ENCODE results near the gene PRKAA2. TPM values are rescaled to one million over a fixed set of nuclear protein-coding genes. Genes with fewer than 3 reads are reported as not detected.

PRKAA2 gene
- total RNA-seq, 1 experiment from 2014 or later: 4.5 TPM

DNA sequence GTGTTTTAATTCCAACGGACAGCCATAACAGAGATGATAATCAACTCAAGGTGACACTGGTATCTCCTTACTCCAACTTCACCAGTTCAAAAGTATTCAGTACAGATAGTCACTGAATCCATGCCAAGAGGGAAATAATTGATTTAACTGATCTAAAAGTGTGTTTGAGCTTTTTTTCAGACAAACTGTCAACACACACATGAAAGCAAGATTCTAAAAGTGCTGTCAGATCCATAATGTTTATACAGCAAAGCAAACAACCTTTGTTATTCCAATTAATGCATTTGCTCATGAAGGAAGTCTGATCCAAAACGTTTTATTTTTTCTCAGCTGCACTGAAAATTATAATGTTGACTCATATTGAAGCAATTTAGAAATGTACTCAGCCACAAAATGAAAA, 5.9 kb upstream of the PRKAA2 start:
- BruUV-seq (replicated peaks): no TSS peak

DNA sequence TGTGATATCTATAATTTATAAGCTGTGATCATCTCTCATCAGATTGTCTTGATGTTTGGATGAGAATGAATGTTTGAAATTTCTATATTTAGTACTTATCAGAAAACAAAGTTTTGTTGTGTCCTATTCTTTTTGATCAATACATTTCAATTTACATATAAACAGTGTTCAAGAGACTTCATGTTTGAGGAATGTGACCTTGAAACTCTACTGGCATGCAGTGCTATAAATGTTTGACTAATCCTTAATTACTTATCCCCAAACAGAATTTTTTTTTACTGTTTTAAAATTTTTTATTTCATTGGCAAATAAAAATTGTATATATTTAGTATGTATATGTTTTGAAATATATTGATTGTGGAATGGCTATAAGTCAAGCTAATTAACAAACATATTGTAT, 1.5 kb upstream of the PRKAA2 start:
- no peaks in the 10 kb centered on the region for H3K9me3 ChIP-seq (ENCODE audit: low read length)
- H3K9ac ChIP-seq (ENCODE audit: low read length): peak overlapping the region; percentile 75; the same call in 1 of the 2 replicates
- H3K36me3 ChIP-seq (ENCODE audit: low read depth, low read length): no peaks in the 10 kb centered on the region
- CTCF ChIA-PET: no interaction called here
- H3K9me2 ChIP-seq (replicated peaks; ENCODE audit: low read length): no peaks in the 10 kb centered on the region
- no peak for ATAC-seq
- H4K20me1 ChIP-seq (ENCODE audit: low read length): no peaks in the 10 kb centered on the region
- no peaks in the 10 kb centered on the region for H3K27me3 ChIP-seq (ENCODE audit: low read length)
- H3K27ac ChIP-seq (ENCODE audit: low read length): no peak overlapping the region
- TF ChIP-seq EZH2 (IDR thresholded peaks at IDR 0.05; ENCODE audit: low read length, unreplicated experiment): no peak
- no peak for TF ChIP-seq EZH2phosphoT487 (IDR thresholded peaks at IDR 0.05; ENCODE audit: borderline replicate concordance, low read length)
- TF ChIP-seq, protein P1, sequence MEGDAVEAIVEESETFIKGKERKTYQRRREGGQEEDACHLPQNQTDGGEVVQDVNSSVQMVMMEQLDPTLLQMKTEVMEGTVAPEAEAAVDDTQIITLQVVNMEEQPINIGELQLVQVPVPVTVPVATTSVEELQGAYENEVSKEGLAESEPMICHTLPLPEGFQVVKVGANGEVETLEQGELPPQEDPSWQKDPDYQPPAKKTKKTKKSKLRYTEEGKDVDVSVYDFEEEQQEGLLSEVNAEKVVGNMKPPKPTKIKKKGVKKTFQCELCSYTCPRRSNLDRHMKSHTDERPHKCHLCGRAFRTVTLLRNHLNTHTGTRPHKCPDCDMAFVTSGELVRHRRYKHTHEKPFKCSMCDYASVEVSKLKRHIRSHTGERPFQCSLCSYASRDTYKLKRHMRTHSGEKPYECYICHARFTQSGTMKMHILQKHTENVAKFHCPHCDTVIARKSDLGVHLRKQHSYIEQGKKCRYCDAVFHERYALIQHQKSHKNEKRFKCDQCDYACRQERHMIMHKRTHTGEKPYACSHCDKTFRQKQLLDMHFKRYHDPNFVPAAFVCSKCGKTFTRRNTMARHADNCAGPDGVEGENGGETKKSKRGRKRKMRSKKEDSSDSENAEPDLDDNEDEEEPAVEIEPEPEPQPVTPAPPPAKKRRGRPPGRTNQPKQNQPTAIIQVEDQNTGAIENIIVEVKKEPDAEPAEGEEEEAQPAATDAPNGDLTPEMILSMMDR (conservative IDR thresholded peaks at IDR 0.05; ENCODE audit: low read depth, low read length): no peak
- peaks cover 31% of the 10 kb centered on the region for H3K79me2 ChIP-seq (ENCODE audit: low read length)
- H3K4me3 ChIP-seq (ENCODE audit: low read length): peak overlapping the region; percentile 82
- no peak for DNase-seq
- H3K4me2 ChIP-seq (ENCODE audit: low read length): peak overlapping the region; percentile 86
- H3F3A ChIP-seq (ENCODE audit: low read length, unreplicated experiment): no peaks in the 10 kb centered on the region
- BruUV-seq (replicated peaks): no TSS peak
- H2AFZ ChIP-seq (ENCODE audit: low read length): peak overlapping the region; percentile 99
- intact Hi-C loops (cut with micrococcal nuclease): loop anchor here (2.0 to 10.0 kb wide), 2 partner anchors 17 to 1429 kb away; partner anchors contain the start of gene USP24
- POLR2A ChIA-PET (ENCODE audit: unreplicated experiment): no interaction called here
- H3K4me1 ChIP-seq (ENCODE audit: insufficient read depth, low read length): peaks cover 18% of the 10 kb centered on the region

More for the DNA sequence above, 5.9 kb upstream of the PRKAA2 start:
- ATAC-seq (no peak), DNase-seq (no peak)
- Histone ChIP-seq H3K4me2 (ENCODE audit: low read length) (no peak overlapping the region), H3K9ac (ENCODE audit: low read length) (no peak overlapping the region), H2AFZ (ENCODE audit: low read length) (no peak overlapping the region), H3K4me3 (ENCODE audit: low read length) (no peak overlapping the region), H3K9me2 (replicated peaks; ENCODE audit: low read length) (no peaks in the 10 kb centered on the region), H3K36me3 (ENCODE audit: low read depth, low read length) (no peaks in the 10 kb centered on the region), H3K4me1 (ENCODE audit: insufficient read depth, low read length) (peaks cover 11% of the 10 kb centered on the region; the same call in 1 of the 2 replicates), H3K27me3 (ENCODE audit: low read length) (no peaks in the 10 kb centered on the region), H3K27ac (ENCODE audit: low read length) (no peak overlapping the region), H3K9me3 (ENCODE audit: low read length) (no peaks in the 10 kb centered on the region), H4K20me1 (ENCODE audit: low read length) (no peaks in the 10 kb centered on the region), H3K79me2 (ENCODE audit: low read length) (no peaks in the 10 kb centered on the region), H3F3A (ENCODE audit: low read length, unreplicated experiment) (no peaks in the 10 kb centered on the region)
- intact Hi-C loops (cut with micrococcal nuclease): no loop called here
- TF ChIP-seq EZH2 (IDR thresholded peaks at IDR 0.05; ENCODE audit: low read length, unreplicated experiment) (no peak), EZH2phosphoT487 (IDR thresholded peaks at IDR 0.05; ENCODE audit: borderline replicate concordance, low read length) (no peak)
- TF ChIP-seq, protein P1 (conservative IDR thresholded peaks at IDR 0.05; ENCODE audit: low read depth, low read length): no peak
- ChIA-PET POLR2A (ENCODE audit: unreplicated experiment) (interaction anchor here (0.5 kb wide), 1 partner anchor 1432 kb away, joined by 9 read pairs; no protein-coding TSS in a partner anchor), CTCF (no interaction called here)

DNA sequence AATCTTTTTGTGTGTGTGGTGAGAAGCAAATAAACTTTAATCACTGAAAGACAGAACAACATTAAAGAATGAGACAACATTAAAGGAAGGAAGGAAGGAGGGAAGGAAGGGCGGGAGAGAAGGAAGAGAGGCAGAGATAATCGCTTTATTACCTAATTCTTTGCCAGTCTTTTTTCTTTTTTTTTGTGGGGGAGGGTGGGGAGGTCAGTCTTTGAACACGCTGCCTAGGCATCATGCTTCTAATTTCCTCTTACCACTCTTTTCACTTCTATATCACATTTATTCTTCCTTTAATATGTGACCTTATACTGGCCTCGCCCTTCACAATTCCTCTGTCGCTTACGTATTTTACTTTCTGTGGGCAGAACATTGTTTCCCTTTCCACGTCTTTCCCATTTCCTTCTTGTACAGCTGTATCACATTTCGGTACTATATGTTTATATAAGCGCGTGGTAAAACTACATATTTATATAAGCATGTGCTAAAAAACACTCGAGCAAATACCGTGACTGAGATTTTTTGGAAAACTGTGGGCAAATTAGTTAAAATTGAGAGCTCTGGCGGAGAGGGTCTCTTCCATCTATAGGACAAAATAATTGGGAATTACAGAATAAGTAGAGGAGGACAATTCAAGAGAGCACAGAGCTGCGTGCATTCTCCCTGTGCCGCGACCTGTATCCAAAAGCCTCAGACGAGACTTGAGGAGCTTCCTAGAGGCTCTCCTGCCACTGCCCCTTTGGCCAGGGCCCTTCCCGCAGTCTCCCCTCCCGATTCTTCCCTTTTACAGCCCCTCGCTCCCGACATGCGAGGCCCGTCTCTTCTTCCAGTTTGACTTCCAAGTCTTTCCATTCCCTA, 823 bp upstream of the PRKAA2 start:
- H3K79me2 ChIP-seq (ENCODE audit: low read length): peaks cover 37% of the 10 kb centered on the region
- ChIA-PET CTCF (no interaction called here), POLR2A (ENCODE audit: unreplicated experiment) (no interaction called here)
- H3K9me2 ChIP-seq (replicated peaks; ENCODE audit: low read length): no peaks in the 10 kb centered on the region
- no peaks in the 10 kb centered on the region for H3F3A ChIP-seq (ENCODE audit: low read length, unreplicated experiment)
- peak; percentile 47 for DNase-seq
- intact Hi-C loops (cut with micrococcal nuclease): loop anchor here (2.0 to 10.0 kb wide), 2 partner anchors 17 to 1429 kb away; partner anchors contain the start of gene USP24
- no peaks in the 10 kb centered on the region for H4K20me1 ChIP-seq (ENCODE audit: low read length)
- H3K9me3 ChIP-seq (ENCODE audit: low read length): no peaks in the 10 kb centered on the region
- ATAC-seq: peak; percentile 55
- H3K27ac ChIP-seq (ENCODE audit: low read length): peak overlapping the region; percentile 32
- BruUV-seq (replicated peaks): TSS peak; percentile 42
- no peaks in the 10 kb centered on the region for H3K27me3 ChIP-seq (ENCODE audit: low read length)
- TF ChIP-seq EZH2 (IDR thresholded peaks at IDR 0.05; ENCODE audit: low read length, unreplicated experiment): no peak
- TF ChIP-seq, protein P1 (conservative IDR thresholded peaks at IDR 0.05; ENCODE audit: low read depth, low read length): no peak
- no peak for TF ChIP-seq EZH2phosphoT487 (IDR thresholded peaks at IDR 0.05; ENCODE audit: borderline replicate concordance, low read length)
- H2AFZ ChIP-seq (ENCODE audit: low read length): peak overlapping the region; percentile 99
- peak overlapping the region; percentile 86 for H3K4me2 ChIP-seq (ENCODE audit: low read length)
- H3K36me3 ChIP-seq (ENCODE audit: low read depth, low read length): no peaks in the 10 kb centered on the region
- H3K4me3 ChIP-seq (ENCODE audit: low read length): peak overlapping the region; percentile 82
- peaks cover 15% of the 10 kb centered on the region for H3K4me1 ChIP-seq (ENCODE audit: insufficient read depth, low read length)
- peak overlapping the region; percentile 75 for H3K9ac ChIP-seq (ENCODE audit: low read length)
